ENCODE results near the gene IARS1. TPM values are rescaled to one million over a fixed set of nuclear protein-coding genes. Genes with fewer than 3 reads are reported as not detected.

IARS1 gene
- total and polyA plus RNA-seq, 10 of the 15 experiments (the other 5 are each of a cell fraction or from before 2014, with no cell fraction given): 71.0 to 227 (median 153) TPM

Small RNA genes within 50 kb of the gene (microRNA-seq; reads per million reads assigned to microRNA genes)
- 22.0 reads per million, percentile 56 among the genes with 10 or more reads in this experiment for gene MIR3651

Small RNA genes within 50 kb of the gene (small RNA-seq; reads per million reads assigned to genes)
- gene MIR3651: not detected
- 0.86 reads per million, percentile 26 among the genes with 10 or more reads in this experiment for gene SNORA84

Other genes starting within 250 kb of the IARS1 start
- gene SPTLC1, start 178.3 kb downstream of the IARS1 start, total RNA-seq (2014; rRNA removed): 46.2 and 55.7 TPM in 2 replicates
- gene SPTLC1, start 178.3 kb downstream of the IARS1 start, total RNA-seq (2014; rRNA removed; fragmentation: Illumina TruSeq; extraction: Trizol): 45.7 and 48.4 TPM in 2 replicates
- gene SPTLC1, start 178.3 kb downstream of the IARS1 start, total RNA-seq (2021): 37.3 and 38.0 TPM in 2 replicates
- 68.7 and 93.6 TPM in 2 replicates for gene SPTLC1, start 178.3 kb downstream of the IARS1 start, polyA plus RNA-seq (2011; rRNA removed)
- 56.2 and 69.8 TPM in 2 replicates for gene SPTLC1, start 178.3 kb downstream of the IARS1 start, polyA plus RNA-seq (2014; fragmentation: Illumina TruSeq; extraction: Trizol)
- gene SPTLC1, start 178.3 kb downstream of the IARS1 start, polyA plus RNA-seq (2014; fragmentation: Nextera tagmentation; extraction: Ambion mirVana): 10 to 100 TPM; 41.7 to 61.3 TPM
- 39.4 and 49.4 TPM in 2 replicates for gene SPTLC1, start 178.3 kb downstream of the IARS1 start, polyA plus RNA-seq (2014; rRNA removed)
- gene SPTLC1, start 178.3 kb downstream of the IARS1 start, polyA plus RNA-seq (2016; fragmentation: Nextera tagmentation; extraction: Ambion mirVana): 10 to 100 TPM; 61.8 to 61.9 TPM
- 35.4 and 37.4 TPM in 2 replicates for gene NOL8, start 31.7 kb upstream of the IARS1 start, total RNA-seq (2014; rRNA removed)
- gene NOL8, start 31.7 kb upstream of the IARS1 start, total RNA-seq (2014; rRNA removed; fragmentation: Illumina TruSeq; extraction: Trizol): 41.6 and 46.1 TPM in 2 replicates
- gene NOL8, start 31.7 kb upstream of the IARS1 start, total RNA-seq (2021): 34.4 and 35.3 TPM in 2 replicates
- 34.9 and 55.5 TPM in 2 replicates for gene NOL8, start 31.7 kb upstream of the IARS1 start, polyA plus RNA-seq (2011; rRNA removed)
- gene NOL8, start 31.7 kb upstream of the IARS1 start, polyA plus RNA-seq (2014; fragmentation: Illumina TruSeq; extraction: Trizol): 55.5 and 62.8 TPM in 2 replicates
- gene NOL8, start 31.7 kb upstream of the IARS1 start, polyA plus RNA-seq (2014; fragmentation: Nextera tagmentation; extraction: Ambion mirVana): 10 to 100 TPM; 55.9 to 58.6 TPM
- 23.3 and 33.6 TPM in 2 replicates for gene NOL8, start 31.7 kb upstream of the IARS1 start, polyA plus RNA-seq (2014; rRNA removed)
- 10 to 100 TPM; 52.3 to 54.4 TPM for gene NOL8, start 31.7 kb upstream of the IARS1 start, polyA plus RNA-seq (2016; fragmentation: Nextera tagmentation; extraction: Ambion mirVana)
- gene CENPP, start 32.3 kb upstream of the IARS1 start, total RNA-seq (2014; rRNA removed): 20.3 and 24.2 TPM in 2 replicates
- 22.1 and 24.5 TPM in 2 replicates for gene CENPP, start 32.3 kb upstream of the IARS1 start, total RNA-seq (2014; rRNA removed; fragmentation: Illumina TruSeq; extraction: Trizol)
- 17.5 and 19.3 TPM in 2 replicates for gene CENPP, start 32.3 kb upstream of the IARS1 start, total RNA-seq (2021)
- gene CENPP, start 32.3 kb upstream of the IARS1 start, polyA plus RNA-seq (2011; rRNA removed): 13.2 and 21.0 TPM in 2 replicates
- gene CENPP, start 32.3 kb upstream of the IARS1 start, polyA plus RNA-seq (2014; fragmentation: Illumina TruSeq; extraction: Trizol): 26.9 and 28.1 TPM in 2 replicates
- 10 to 100 TPM in 1 of 2 experiments, 1 to 10 TPM in 1; 9.4 to 11.7 TPM for gene CENPP, start 32.3 kb upstream of the IARS1 start, polyA plus RNA-seq (2014; fragmentation: Nextera tagmentation; extraction: Ambion mirVana)
- 14.9 and 15.2 TPM in 2 replicates for gene CENPP, start 32.3 kb upstream of the IARS1 start, polyA plus RNA-seq (2014; rRNA removed)
- 10 to 100 TPM; 30.2 to 31.4 TPM for gene CENPP, start 32.3 kb upstream of the IARS1 start, polyA plus RNA-seq (2016; fragmentation: Nextera tagmentation; extraction: Ambion mirVana)
- gene OGN, start 110.9 kb upstream of the IARS1 start, total RNA-seq (2014; rRNA removed): 0.05 and 0.11 TPM in 2 replicates
- gene OGN, start 110.9 kb upstream of the IARS1 start, total RNA-seq (2014; rRNA removed; fragmentation: Illumina TruSeq; extraction: Trizol): not detected in 2 replicates
- gene OGN, start 110.9 kb upstream of the IARS1 start, total RNA-seq (2021): 0.11 TPM in 1 of 2 replicates, not detected in the other
- gene OGN, start 110.9 kb upstream of the IARS1 start, polyA plus RNA-seq (2011; rRNA removed): not detected in 2 replicates
- 0.04 TPM in 1 of 2 replicates, not detected in the other for gene OGN, start 110.9 kb upstream of the IARS1 start, polyA plus RNA-seq (2014; fragmentation: Illumina TruSeq; extraction: Trizol)
- under 1 TPM in 1 of 2 experiments, not detected in 1; 0.19 TPM for gene OGN, start 110.9 kb upstream of the IARS1 start, polyA plus RNA-seq (2014; fragmentation: Nextera tagmentation; extraction: Ambion mirVana)
- gene OGN, start 110.9 kb upstream of the IARS1 start, polyA plus RNA-seq (2014; rRNA removed): 0.05 TPM in 1 of 2 replicates, not detected in the other
- gene OGN, start 110.9 kb upstream of the IARS1 start, polyA plus RNA-seq (2016; fragmentation: Nextera tagmentation; extraction: Ambion mirVana): 1 to 10 TPM; 2.1 to 2.5 TPM
- gene OMD, start 130.8 kb upstream of the IARS1 start, total RNA-seq (2014; rRNA removed): not detected in 2 replicates
- gene OMD, start 130.8 kb upstream of the IARS1 start, total RNA-seq (2014; rRNA removed; fragmentation: Illumina TruSeq; extraction: Trizol): not detected in 2 replicates
- gene OMD, start 130.8 kb upstream of the IARS1 start, total RNA-seq (2021): not detected in 2 replicates
- not detected in 2 replicates for gene OMD, start 130.8 kb upstream of the IARS1 start, polyA plus RNA-seq (2011; rRNA removed)
- gene OMD, start 130.8 kb upstream of the IARS1 start, polyA plus RNA-seq (2014; fragmentation: Illumina TruSeq; extraction: Trizol): not detected in 2 replicates
- gene OMD, start 130.8 kb upstream of the IARS1 start, polyA plus RNA-seq (2014; fragmentation: Nextera tagmentation; extraction: Ambion mirVana): under 1 TPM in 1 of 2 experiments, not detected in 1; 0.08 TPM
- gene OMD, start 130.8 kb upstream of the IARS1 start, polyA plus RNA-seq (2014; rRNA removed): not detected in 2 replicates
- gene OMD, start 130.8 kb upstream of the IARS1 start, polyA plus RNA-seq (2016; fragmentation: Nextera tagmentation; extraction: Ambion mirVana): under 1 TPM; 0.57 to 0.70 TPM
- gene ASPN, start 188.8 kb upstream of the IARS1 start, total RNA-seq (2014; rRNA removed): not detected in 2 replicates
- not detected in 2 replicates for gene ASPN, start 188.8 kb upstream of the IARS1 start, total RNA-seq (2014; rRNA removed; fragmentation: Illumina TruSeq; extraction: Trizol)
- gene ASPN, start 188.8 kb upstream of the IARS1 start, total RNA-seq (2021): not detected in 2 replicates
- gene ASPN, start 188.8 kb upstream of the IARS1 start, polyA plus RNA-seq (2011; rRNA removed): not detected in 2 replicates
- gene ASPN, start 188.8 kb upstream of the IARS1 start, polyA plus RNA-seq (2014; fragmentation: Illumina TruSeq; extraction: Trizol): not detected in 2 replicates
- under 1 TPM in 1 of 2 experiments, not detected in 1; 0.03 TPM for gene ASPN, start 188.8 kb upstream of the IARS1 start, polyA plus RNA-seq (2014; fragmentation: Nextera tagmentation; extraction: Ambion mirVana)
- not detected in 2 replicates for gene ASPN, start 188.8 kb upstream of the IARS1 start, polyA plus RNA-seq (2014; rRNA removed)
- gene ASPN, start 188.8 kb upstream of the IARS1 start, polyA plus RNA-seq (2016; fragmentation: Nextera tagmentation; extraction: Ambion mirVana): under 1 TPM; 0.42 to 0.47 TPM
- 0.06 TPM in 1 of 2 replicates, not detected in the other for gene ECM2, start 242.3 kb upstream of the IARS1 start, total RNA-seq (2014; rRNA removed)
- 0.09 TPM in 1 of 2 replicates, not detected in the other for gene ECM2, start 242.3 kb upstream of the IARS1 start, total RNA-seq (2014; rRNA removed; fragmentation: Illumina TruSeq; extraction: Trizol)
- gene ECM2, start 242.3 kb upstream of the IARS1 start, total RNA-seq (2021): 0.08 TPM in 1 of 2 replicates, not detected in the other
- gene ECM2, start 242.3 kb upstream of the IARS1 start, polyA plus RNA-seq (2011; rRNA removed): 0.03 and 0.06 TPM in 2 replicates
- 0.13 and 0.51 TPM in 2 replicates for gene ECM2, start 242.3 kb upstream of the IARS1 start, polyA plus RNA-seq (2014; fragmentation: Illumina TruSeq; extraction: Trizol)
- under 1 TPM; 0.04 to 0.27 TPM for gene ECM2, start 242.3 kb upstream of the IARS1 start, polyA plus RNA-seq (2014; fragmentation: Nextera tagmentation; extraction: Ambion mirVana)
- 0.03 TPM in 1 of 2 replicates, not detected in the other for gene ECM2, start 242.3 kb upstream of the IARS1 start, polyA plus RNA-seq (2014; rRNA removed)
- gene ECM2, start 242.3 kb upstream of the IARS1 start, polyA plus RNA-seq (2016; fragmentation: Nextera tagmentation; extraction: Ambion mirVana): under 1 TPM; 0.54 to 0.67 TPM